Skeletal muscle tissue (tissue), 4 donors: ENCODE data around the gene ATP8B2. TPM values are rescaled to one million over a fixed set of nuclear protein-coding genes. Genes with fewer than 3 reads are reported as not detected.
"Not testable (repeated sequence)": the region's sequence is repeated elsewhere in the genome, so short reads cannot be mapped to it uniquely, and the experiment has no call there.

Source experiments
- H3K27ac ChIP-seq: one replicate; pipeline ENCODE4 v1.7.0; 2013; ENCODE audit warnings: mild to moderate bottlenecking, low read depth, low read length, inconsistent platforms
- H3K27me3 ChIP-seq, 3 donors: one replicate each; pipeline ENCODE4 v1.7.0; 2013; ENCODE audit warnings: low read length in 3 of 3; ENCODE audit not compliant: control insufficient read depth in 3 of 3, insufficient read depth in 3 of 3
- H3K36me3 ChIP-seq, 3 donors: one replicate each; pipeline ENCODE4 v1.7.0; 2013; ENCODE audit warnings: low read length in 3 of 3; ENCODE audit not compliant: control insufficient read depth in 3 of 3, insufficient read depth in 3 of 3
- H3K4me1 ChIP-seq, 3 donors: one replicate each; pipeline ENCODE4 v1.7.0; 2013; ENCODE audit warnings: low read length in 3 of 3, mild to moderate bottlenecking in 3 of 3; ENCODE audit not compliant: control insufficient read depth in 3 of 3, insufficient read depth in 3 of 3
- H3K4me3 ChIP-seq, 3 donors: one replicate each; pipeline ENCODE4 v1.7.0; 2013; ENCODE audit warnings: low read length in 3 of 3
- H3K9ac ChIP-seq, 3 donors: one replicate each; pipeline ENCODE4 v1.7.0; 2013; ENCODE audit warnings: low read length in 3 of 3, mild to moderate bottlenecking in 3 of 3, moderate library complexity in 2 of 3, low read depth in 1 of 3
- H3K9me3 ChIP-seq, 3 donors: one replicate each; pipeline ENCODE4 v1.7.0; 2013; ENCODE audit warnings: low read length in 3 of 3; ENCODE audit not compliant: control insufficient read depth in 3 of 3
- total RNA-seq: library from RNA; depleted of rRNA; stranded (reverse); fragments of >200 nt; gene quantifications from one replicate; pipeline ENCODE4 v1.2.3, GENCODE V29; 2014
- donor health status: Osteomylitis.

ATP8B2 gene
- total RNA-seq, 1 donor from 2014 or later, result 23.0 TPM

DNA sequence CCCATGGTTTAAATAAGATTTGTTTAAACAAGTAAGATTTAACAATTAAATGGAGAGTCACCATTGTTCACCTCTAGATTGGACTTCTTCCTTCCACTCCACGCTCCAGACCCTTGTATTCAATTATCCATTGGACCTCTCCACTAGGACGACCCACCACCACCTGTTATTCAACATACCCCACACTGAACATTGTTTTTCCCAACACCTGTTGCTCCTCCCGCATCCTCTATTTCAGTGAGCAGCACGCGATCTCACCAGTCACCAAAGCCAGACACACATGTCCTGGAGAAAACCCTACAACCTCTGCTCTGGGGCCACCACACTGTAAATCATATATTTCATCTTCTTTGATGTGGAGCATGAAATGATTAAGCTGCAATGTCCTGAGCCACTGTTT lies 28.6 kb downstream of the ATP8B2 start:
- H3K9ac ChIP-seq, result no peak overlapping the region
- peaks cover 0 to 21% (median 20%) of the 10 kb centered on the region in 3 donors for H3K27me3 ChIP-seq
- H3K4me1 ChIP-seq, result peaks cover 10 to 18% (median 16%) of the 10 kb centered on the region in 3 donors
- no peak overlapping the region for H3K27ac ChIP-seq
- H3K9me3 ChIP-seq, result no peaks in the 10 kb centered on the region
- H3K36me3 ChIP-seq, result no peaks in the 10 kb centered on the region
- H3K4me3 ChIP-seq, result no peak overlapping the region

- no peaks in the 10 kb centered on the region for H3K9me3 ChIP-seq
- no peaks in the 10 kb centered on the region for H3K36me3 ChIP-seq
- H3K9ac ChIP-seq, result no peak overlapping the region
- H3K4me3 ChIP-seq, result no peak overlapping the region
- peaks cover 0 to 3% (median 3%) of the 10 kb centered on the region in 3 donors for H3K27me3 ChIP-seq
- H3K27ac ChIP-seq, result no peak overlapping the region
- peaks cover 0 to 3% (median 3%) of the 10 kb centered on the region in 3 donors for H3K4me1 ChIP-seq
These were observed 33.2 kb downstream of the ATP8B2 start for GRCh38 chr1:154358519-154358918.

DNA sequence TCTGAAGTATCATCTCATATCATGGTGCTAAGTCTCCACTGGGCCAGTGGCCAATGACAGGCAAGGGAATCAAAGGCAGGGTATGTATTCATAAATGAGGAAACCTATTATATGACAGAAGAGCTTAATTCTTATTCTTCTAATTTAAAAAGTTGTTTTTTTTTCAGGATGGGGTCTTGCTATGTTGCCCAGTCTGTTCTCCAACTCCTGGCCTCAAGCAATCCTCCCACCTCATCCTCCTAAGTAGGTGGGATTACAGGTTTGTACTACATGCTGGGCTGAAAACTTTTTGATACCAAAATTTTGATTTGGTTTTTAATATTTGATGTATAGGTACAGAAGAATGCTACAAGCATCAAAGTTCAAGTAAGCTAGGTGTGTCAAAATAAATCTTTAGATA lies 35.0 kb downstream of the ATP8B2 start:
- no peak overlapping the region for H3K27ac ChIP-seq
- H3K9ac ChIP-seq, result no peak overlapping the region
- H3K9me3 ChIP-seq, result no peaks in the 10 kb centered on the region
- H3K36me3 ChIP-seq, result no peaks in the 10 kb centered on the region
- H3K4me3 ChIP-seq, result no peak overlapping the region
- H3K4me1 ChIP-seq, result no peaks in the 10 kb centered on the region
- H3K27me3 ChIP-seq, result peaks cover 0 to 3% (median 0%) of the 10 kb centered on the region in 3 donors

DNA sequence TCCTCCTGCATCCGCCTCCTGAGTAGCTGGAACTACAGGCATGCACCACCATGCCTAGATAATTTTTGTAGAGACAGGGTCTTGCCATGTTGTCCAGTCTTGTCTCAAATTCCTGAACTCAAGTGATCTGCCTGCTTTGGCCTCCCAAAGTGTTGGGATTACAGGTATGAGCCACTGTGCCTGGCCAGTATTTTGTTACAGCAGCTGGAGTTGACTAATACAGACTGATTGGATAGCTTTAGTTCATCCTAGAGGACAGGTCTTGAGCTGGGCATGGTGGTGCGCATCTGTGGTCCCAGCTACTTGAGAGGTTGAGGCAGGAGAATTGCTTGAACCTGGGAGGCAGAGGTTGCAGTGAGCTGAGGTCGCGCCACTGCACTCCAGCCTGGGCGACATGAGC lies 35.6 kb downstream of the ATP8B2 start:
- not testable (repeated sequence) for H3K4me1 ChIP-seq, H3K9me3 ChIP-seq, H3K4me3 ChIP-seq, H3K9ac ChIP-seq, H3K27ac ChIP-seq, H3K36me3 ChIP-seq, H3K27me3 ChIP-seq

DNA sequence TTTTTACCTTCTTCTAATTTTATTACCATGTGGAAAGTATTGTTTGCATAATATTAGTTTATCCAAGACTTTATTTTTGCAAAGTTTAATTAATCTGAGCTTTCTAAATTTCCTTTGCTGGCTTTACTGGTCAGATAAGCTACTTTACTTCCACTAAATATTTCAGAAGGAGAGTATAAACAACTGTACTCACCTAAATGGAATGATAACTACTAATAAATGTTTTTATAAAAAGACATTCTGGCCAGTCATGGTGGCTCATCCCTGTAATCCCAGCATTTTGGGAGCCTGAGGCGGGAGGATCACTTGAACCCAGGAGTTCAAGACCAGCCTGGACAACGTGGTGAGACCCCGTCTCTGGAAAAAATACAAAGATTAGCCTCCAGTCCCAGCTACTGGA lies 36.0 kb downstream of the ATP8B2 start:
- Histone ChIP-seq H3K9ac (no peak overlapping the region), H3K4me3 (no peak overlapping the region), H3K27ac (no peak overlapping the region), H3K36me3 (no peaks in the 10 kb centered on the region), H3K9me3 (no peaks in the 10 kb centered on the region), H3K4me1 (no peaks in the 10 kb centered on the region), H3K27me3 (peaks cover 0 to under 1% (median 0%) of the 10 kb centered on the region in 3 donors)

GRCh38 chr1:154371436-154371835 lies 46.1 kb downstream of the ATP8B2 start:
- no peaks in the 10 kb centered on the region for H3K9me3 ChIP-seq
- no peak overlapping the region for H3K27ac ChIP-seq
- no peaks in the 10 kb centered on the region for H3K4me1 ChIP-seq
- H3K9ac ChIP-seq, result no peak overlapping the region
- H3K4me3 ChIP-seq, result no peak overlapping the region
- H3K27me3 ChIP-seq, result no peaks in the 10 kb centered on the region
- no peaks in the 10 kb centered on the region for H3K36me3 ChIP-seq

DNA sequence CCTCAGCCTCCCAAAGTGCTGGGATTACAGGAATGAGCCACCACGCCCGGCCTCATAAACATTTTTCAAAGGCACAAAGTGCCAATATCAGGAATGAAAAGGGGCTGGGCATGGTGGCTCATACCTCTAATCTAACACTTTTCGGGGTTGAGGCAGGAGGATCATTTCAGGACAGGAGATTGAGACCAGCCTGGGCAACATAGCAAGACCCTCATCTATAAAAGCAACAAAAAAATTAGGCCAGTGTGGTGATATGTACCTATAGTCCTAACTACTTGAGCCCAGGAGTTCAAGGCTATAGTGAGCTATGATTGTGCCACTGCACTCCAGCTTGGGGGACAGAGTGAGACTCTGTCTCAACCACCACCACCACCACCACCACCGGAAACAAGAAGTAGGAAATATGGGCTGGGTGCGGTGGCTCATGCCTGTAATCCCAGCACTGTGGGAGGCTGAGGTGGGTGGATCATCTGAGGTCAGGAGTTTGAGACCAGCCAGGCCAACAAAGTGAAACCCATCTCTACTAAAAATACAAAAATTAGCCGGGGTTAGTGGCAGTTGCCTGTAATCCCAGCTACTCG lies 48.5 kb downstream of the ATP8B2 start:
- H3K9me3 ChIP-seq, H3K27me3 ChIP-seq, H3K4me1 ChIP-seq, H3K4me3 ChIP-seq, H3K36me3 ChIP-seq, H3K27ac ChIP-seq, H3K9ac ChIP-seq: not testable (repeated sequence)

GRCh38 chr1:154379301-154379700 lies 54.0 kb downstream of the ATP8B2 start:
- no peaks in the 10 kb centered on the region for H3K4me1 ChIP-seq
- no peak overlapping the region for H3K4me3 ChIP-seq
- H3K36me3 ChIP-seq, result no peaks in the 10 kb centered on the region
- H3K27ac ChIP-seq, result no peak overlapping the region
- no peaks in the 10 kb centered on the region for H3K27me3 ChIP-seq
- no peak overlapping the region for H3K9ac ChIP-seq
- H3K9me3 ChIP-seq, result no peaks in the 10 kb centered on the region

- no peaks in the 10 kb centered on the region for H3K27me3 ChIP-seq
- H3K4me3 ChIP-seq, result no peak overlapping the region
- no peak overlapping the region for H3K27ac ChIP-seq
- H3K36me3 ChIP-seq, result no peaks in the 10 kb centered on the region
- H3K9me3 ChIP-seq, result no peaks in the 10 kb centered on the region
- no peaks in the 10 kb centered on the region for H3K4me1 ChIP-seq
- no peak overlapping the region for H3K9ac ChIP-seq
These were observed 59.5 kb downstream of the ATP8B2 start for GRCh38 chr1:154384650-154385489.

DNA sequence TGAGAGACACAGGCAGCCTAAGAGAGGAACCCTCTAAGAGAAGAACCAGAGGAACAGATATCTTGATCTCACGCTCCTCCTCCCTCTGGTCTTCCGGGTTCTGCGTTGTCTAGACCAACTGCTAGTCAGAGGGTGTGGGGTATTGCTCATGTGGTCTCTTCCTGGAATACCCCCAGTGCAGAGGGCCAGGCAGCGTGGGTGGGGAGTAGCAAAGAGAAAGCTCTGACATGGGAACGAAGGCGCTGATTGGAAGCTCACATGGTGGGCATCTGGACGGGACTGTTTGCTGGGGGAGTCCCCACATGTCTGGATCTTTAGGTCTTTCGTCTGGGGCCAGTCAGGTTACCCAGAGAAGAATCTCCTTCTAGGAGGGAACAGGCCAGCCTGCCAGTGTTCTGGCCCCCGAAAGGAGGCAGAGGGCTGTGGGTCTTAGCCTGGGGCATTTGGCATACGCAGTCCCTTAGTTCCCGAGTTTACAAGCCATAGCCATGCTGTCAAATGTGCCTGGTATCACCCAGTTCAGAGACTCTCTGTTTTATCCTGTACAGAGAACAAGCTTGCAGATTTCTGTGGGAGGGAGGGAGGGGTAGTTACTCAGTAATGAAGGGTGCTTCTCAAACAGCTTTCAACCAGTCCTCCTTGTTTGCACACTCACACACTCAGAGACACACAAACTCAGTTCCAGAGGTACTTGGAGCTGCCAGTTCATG lies 61.5 kb downstream of the ATP8B2 start:
- H3K27ac ChIP-seq, result no peak overlapping the region
- no peaks in the 10 kb centered on the region for H3K9me3 ChIP-seq
- H3K27me3 ChIP-seq, result no peaks in the 10 kb centered on the region
- H3K9ac ChIP-seq, result no peak overlapping the region
- no peak overlapping the region for H3K4me3 ChIP-seq
- H3K36me3 ChIP-seq, result no peaks in the 10 kb centered on the region
- H3K4me1 ChIP-seq, result no peaks in the 10 kb centered on the region
